Tibial artery (tissue), 4 donors: ENCODE data around the gene MKNK2.
A peak's percentile ranks its signal among the peaks of the same experiment; 100 is the strongest.

Source experiments
- DNase-seq, 2 donors: peaks; one replicate each; pipeline ENCODE4 v3.0.0-alpha.2; 2019
- H3K27ac ChIP-seq, 2 donors: fragments of 200-600 bp; sonication (generic) in 1 of 2; 1 replicate in 1 of 2; 2 replicates in 1 of 2; pipeline ENCODE4 v1.5.1; 2018 to 2019; ENCODE audit warnings: mild to moderate bottlenecking in 1 of 2
- H3K27me3 ChIP-seq, 2 donors: fragments of 200-600 bp; sonication (generic) in 1 of 2; one replicate each; pipeline versions ENCODE4 v1.5.1 to v1.6.0; 2016 to 2019
- H3K36me3 ChIP-seq, 3 donors: fragments of 200-600 bp; sonication (generic) in 2 of 3; one replicate each; pipeline ENCODE4 v1.5.1; 2016 to 2019; ENCODE audit warnings: mild to moderate bottlenecking in 2 of 3
- H3K4me1 ChIP-seq, 4 donors: fragments of 200-600 bp; sonication (generic) in 2 of 4; 1 replicate in 3 of 4; 2 replicates in 1 of 4; pipeline ENCODE4 v1.5.1; 2016 to 2019
- H3K4me3 ChIP-seq, 2 donors: fragments of 200-600 bp; sonication (generic) in 1 of 2; 1 replicate in 1 of 2; 2 replicates in 1 of 2; pipeline ENCODE4 v1.5.1; 2018 to 2019; ENCODE audit warnings: mild to moderate bottlenecking in 2 of 2
- H3K9me3 ChIP-seq, 3 donors: fragments of 200-600 bp; sonication (generic) in 1 of 3; one replicate each; pipeline ENCODE4 v1.5.1; 2016 to 2019
- CTCF ChIP-seq, 2 experiments: fragments of 200-600 bp in 1 of 2; fragments of 450-650 bp in 1 of 2; IDR thresholded peaks; one replicate each; pipeline ENCODE4 v1.5.1; 2017 to 2019; ENCODE audit warnings: antibody characterized with exemption in 2 of 2, mild to moderate bottlenecking in 1 of 2, moderate library complexity in 1 of 2
- intact Hi-C: fragments of 100-400 bp; cut with DNase I; formaldehyde crosslinking; loops from one replicate; pipeline ENCODE4 v1.15.0; 2023; ENCODE audit warnings: low total_unique reads

Gene MKNK2

DNA sequence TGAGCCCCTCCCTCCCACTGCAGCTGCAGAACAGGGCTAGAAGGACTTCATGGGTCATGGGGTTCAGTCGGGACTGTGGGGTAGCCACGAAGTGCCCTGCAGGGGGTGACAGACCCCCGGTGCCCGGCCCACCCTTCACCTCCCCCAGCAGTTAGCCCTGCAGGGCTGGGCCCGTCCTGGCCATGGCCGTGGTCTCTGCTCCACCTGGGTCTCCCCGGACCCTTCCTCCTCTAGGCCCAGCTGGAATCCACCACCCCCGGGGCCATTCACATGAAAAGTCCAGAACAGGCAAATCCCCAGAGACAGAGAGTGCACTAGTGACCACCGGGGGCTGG, 17.3 kb downstream of the MKNK2 start:
- peaks cover 3 to 11% (median 7%) of the 10 kb centered on the region in 3 donors for H3K36me3 ChIP-seq
- TF ChIP-seq CTCF (IDR thresholded peaks at IDR 0.05) = no peak
- DNase-seq = no peak
- no peaks in the 10 kb centered on the region for H3K27me3 ChIP-seq
- H3K4me3 ChIP-seq = no peak overlapping the region
- H3K9me3 ChIP-seq = peaks cover 0 to 7% (median 0%) of the 10 kb centered on the region in 3 donors
- peak overlapping the region; percentile 93 to 95 for H3K27ac ChIP-seq
- peaks cover 6 to 42% (median 33%) of the 10 kb centered on the region in 4 donors for H3K4me1 ChIP-seq
- intact Hi-C loops = no loop called here

DNA sequence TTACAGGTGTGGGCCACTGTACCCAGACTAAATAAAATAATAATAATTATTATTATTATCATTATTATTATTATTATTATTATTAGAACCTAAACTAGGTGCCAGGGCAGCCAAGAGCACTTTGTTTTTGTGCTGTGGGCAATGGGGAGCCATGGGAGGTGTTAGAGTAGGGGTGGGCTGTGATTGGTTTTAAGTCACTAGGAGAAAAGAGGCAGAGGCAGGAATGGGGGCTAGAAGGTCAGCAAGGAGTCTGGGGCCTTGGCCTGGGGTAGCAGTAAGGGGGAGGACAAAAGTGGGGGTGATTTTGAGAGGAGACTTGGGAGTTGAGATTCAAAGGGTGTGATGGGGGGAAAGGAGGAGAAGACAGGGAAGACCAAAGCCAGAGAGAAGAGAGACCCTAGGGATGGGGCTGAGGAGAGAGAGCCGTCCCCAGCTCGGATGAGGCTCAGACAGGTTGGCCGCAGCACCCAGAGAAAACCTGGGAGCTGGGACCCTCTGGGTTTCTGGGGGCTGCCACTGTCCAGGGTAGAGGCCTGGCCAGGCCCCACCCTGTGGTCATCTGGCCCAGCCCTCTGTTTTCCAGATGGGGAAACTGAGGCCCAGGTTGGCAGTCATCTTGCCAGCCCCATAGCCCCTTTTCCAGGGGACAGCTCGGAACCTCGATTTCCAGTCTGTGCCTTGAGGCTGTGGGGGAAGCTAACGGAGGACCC, 17.8 kb downstream of the MKNK2 start:
- no peak for TF ChIP-seq CTCF (IDR thresholded peaks at IDR 0.05)
- peaks cover 0 to 7% (median 0%) of the 10 kb centered on the region in 3 donors for H3K9me3 ChIP-seq
- no peaks in the 10 kb centered on the region for H3K27me3 ChIP-seq
- peaks cover 0 to 6% (median 2%) of the 10 kb centered on the region in 3 donors for H3K36me3 ChIP-seq
- DNase-seq = no peak
- H3K4me3 ChIP-seq = no peak overlapping the region
- H3K4me1 ChIP-seq = peaks cover 6 to 45% (median 34%) of the 10 kb centered on the region in 4 donors
- peak overlapping the region; percentile 93 to 95 for H3K27ac ChIP-seq
- intact Hi-C loops = no loop called here

GRCh38 chr19:2032296-2032941, 18.6 kb downstream of the MKNK2 start:
- H3K27me3 ChIP-seq = no peaks in the 10 kb centered on the region
- H3K27ac ChIP-seq = peak overlapping the region; percentile 93 to 95
- peak overlapping the region; percentile 22 to 42 for H3K4me3 ChIP-seq
- peak; percentile 97 to 99 for DNase-seq
- peaks cover 6 to 53% (median 38%) of the 10 kb centered on the region in 4 donors for H3K4me1 ChIP-seq
- intact Hi-C loops = no loop called here
- H3K9me3 ChIP-seq = peaks cover 0 to 7% (median 0%) of the 10 kb centered on the region in 3 donors
- no peaks in the 10 kb centered on the region for H3K36me3 ChIP-seq
- no peak for TF ChIP-seq CTCF (IDR thresholded peaks at IDR 0.05)

DNA sequence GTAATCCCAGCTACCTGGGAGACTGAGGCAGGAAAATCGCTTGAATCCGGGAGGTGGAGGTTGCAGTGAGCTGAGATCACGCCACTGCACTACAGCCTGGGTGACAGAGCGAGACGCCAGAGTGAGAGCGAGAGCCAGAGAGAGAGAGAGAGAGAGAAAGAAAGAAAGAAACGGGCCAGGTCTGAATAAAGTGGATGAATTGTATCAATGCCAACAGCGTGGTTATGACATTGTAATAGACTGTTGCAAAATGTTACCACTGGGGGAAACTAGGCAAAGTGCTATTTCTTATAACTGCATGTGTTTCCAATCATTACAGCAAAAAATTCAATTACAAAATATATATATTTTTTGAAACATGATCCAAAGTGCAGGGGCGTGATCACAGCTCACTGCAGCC, 23.7 kb downstream of the MKNK2 start:
- Histone ChIP-seq H3K4me3 (no peak overlapping the region), H3K27me3 (no peaks in the 10 kb centered on the region), H3K36me3 (no peaks in the 10 kb centered on the region), H3K9me3 (peaks cover 0 to 5% (median 0%) of the 10 kb centered on the region in 3 donors), H3K4me1 (peaks cover 6 to 31% (median 19%) of the 10 kb centered on the region in 4 donors), H3K27ac (peak overlapping the region in 1 of 2 donors; percentile 1)
- intact Hi-C loops = loop anchor here (2.0 kb wide), 1 partner anchor 41 kb away; no protein-coding TSS in a partner anchor
- TF ChIP-seq CTCF (IDR thresholded peaks at IDR 0.05) = peak in 1 of 2 experiments; percentile 10
- peak in 1 of 2 donors; percentile 42 for DNase-seq

- Histone ChIP-seq H3K27me3 (no peaks in the 10 kb centered on the region), H3K9me3 (peaks cover 0 to 5% (median 0%) of the 10 kb centered on the region in 3 donors), H3K4me3 (no peak overlapping the region), H3K27ac (no peak overlapping the region), H3K4me1 (peaks cover 5 to 26% (median 13%) of the 10 kb centered on the region in 4 donors), H3K36me3 (no peaks in the 10 kb centered on the region)
- intact Hi-C loops = loop anchor here (2.0 kb wide), 1 partner anchor 42 kb away; no protein-coding TSS in a partner anchor
- no peak for TF ChIP-seq CTCF (IDR thresholded peaks at IDR 0.05)
- no peak for DNase-seq
These were observed 24.3 kb downstream of the MKNK2 start for GRCh38 chr19:2026770-2027169.
